HEK293 (cell line): ENCODE data around the gene CASKIN2.
A peak's percentile ranks its signal among the peaks of the same experiment; 100 is the strongest.

ENCODE experiments used
- CTCF ChIA-PET: fragments of 350-600 bp; formaldehyde crosslinking; extraction: SDS; loops from one replicate; lab custom pipeline; 2021; ENCODE audit warnings: antibody characterized with exemption; lab: Yijun Ruan, JAX
- POLR2A ChIA-PET: fragments of 300-600 bp; formaldehyde crosslinking; extraction: SDS; loops from one replicate; lab custom pipeline; 2020; ENCODE audit warnings: antibody characterized with exemption, inconsistent platforms; lab: Yijun Ruan, JAX
- H3K27ac ChIP-seq: fragments of 200-500 bp; sonication (Bioruptor generic); 2 replicates; pipeline ENCODE4 v1.5.1; 2014; ENCODE audit warnings: low read depth, low read length, control low read depth, inconsistent platforms; ENCODE audit errors: extremely low read depth
- H3K36me3 ChIP-seq, 2 experiments: fragments of 200-500 bp in 1 of 2; sonication (Bioruptor generic) in 1 of 2; 1 replicate in 1 of 2; 2 replicates in 1 of 2; pipeline ENCODE4 v1.5.1; 2014 to 2017; ENCODE audit warnings: inconsistent platforms in 2 of 2, low read length in 2 of 2; ENCODE audit not compliant: control insufficient read depth in 2 of 2, insufficient read depth in 1 of 2
- H3K4me1 ChIP-seq: fragments of 200-500 bp; sonication (Bioruptor generic); 2 replicates; pipeline ENCODE4 v1.5.1; 2014; ENCODE audit warnings: mild to moderate bottlenecking, low read length, inconsistent platforms; ENCODE audit not compliant: control insufficient read depth, insufficient read depth
- H3K4me3 ChIP-seq: 2 replicates; pipeline ENCODE4 v1.5.1; 2011; ENCODE audit warnings: low read depth, mild to moderate bottlenecking, control low read depth, low read length, moderate library complexity
- H3K9me3 ChIP-seq: fragments of 200-500 bp; sonication (Bioruptor generic); 2 replicates; pipeline ENCODE4 v1.5.1; 2014; ENCODE audit warnings: low read depth, low read length, inconsistent platforms; ENCODE audit not compliant: control insufficient read depth, insufficient read depth
- GLIS1 ChIP-seq: fragments of 450-650 bp; formaldehyde crosslinking; IDR thresholded peaks from 2 replicates; pipeline ENCODE4 v1.5.1; 2016; ENCODE audit warnings: missing biosample characterization, missing genetic modification characterization
- KLF17 ChIP-seq: fragments of 450-650 bp; formaldehyde crosslinking; IDR thresholded peaks from 2 replicates; pipeline ENCODE4 v1.5.1; 2016; ENCODE audit warnings: missing biosample characterization, missing genetic modification characterization
- TSHZ1 ChIP-seq: fragments of 450-650 bp; formaldehyde crosslinking; IDR thresholded peaks from 2 replicates; pipeline ENCODE4 v1.5.1; 2016; ENCODE audit warnings: missing biosample characterization, missing genetic modification characterization, borderline replicate concordance
- ZBTB48 ChIP-seq: fragments of 450-650 bp; formaldehyde crosslinking; IDR thresholded peaks from 2 replicates; pipeline ENCODE4 v1.5.1; 2016; ENCODE audit warnings: missing biosample characterization, missing genetic modification characterization
- ZFHX2 ChIP-seq: fragments of 450-650 bp; formaldehyde crosslinking; conservative IDR thresholded peaks from 2 replicates; pipeline ENCODE4 v1.5.1; 2016; ENCODE audit warnings: missing biosample characterization, missing genetic modification characterization
- ZIC2 ChIP-seq: fragments of 450-650 bp; formaldehyde crosslinking; IDR thresholded peaks from 2 replicates; pipeline ENCODE4 v1.5.1; 2016; ENCODE audit warnings: missing biosample characterization, missing genetic modification characterization
- ZNF10 ChIP-seq: fragments of 450-650 bp; formaldehyde crosslinking; IDR thresholded peaks from 2 replicates; pipeline ENCODE4 v1.5.1; 2017; ENCODE audit warnings: missing biosample characterization, missing genetic modification characterization
- ZNF266 ChIP-seq: fragments of 450-650 bp; formaldehyde crosslinking; IDR thresholded peaks from 2 replicates; pipeline ENCODE4 v1.5.1; 2016; ENCODE audit warnings: missing biosample characterization, missing genetic modification characterization, low read depth
- ZNF549 ChIP-seq: fragments of 450-650 bp; IDR thresholded peaks from 2 replicates; pipeline ENCODE4 v1.5.1; 2018; ENCODE audit warnings: missing biosample characterization, missing genetic modification characterization, mild to moderate bottlenecking, inconsistent platforms, moderate library complexity
- ZNF558 ChIP-seq: fragments of 450-650 bp; formaldehyde crosslinking; IDR thresholded peaks from 2 replicates; pipeline ENCODE4 v1.5.1; 2016; ENCODE audit warnings: missing biosample characterization, missing genetic modification characterization
- ZNF600 ChIP-seq: fragments of 450-650 bp; formaldehyde crosslinking; IDR thresholded peaks from 2 replicates; pipeline ENCODE4 v1.5.1; 2016; ENCODE audit warnings: missing biosample characterization, missing genetic modification characterization
- ZNF639 ChIP-seq: fragments of 450-650 bp; formaldehyde crosslinking; IDR thresholded peaks from 2 replicates; pipeline ENCODE4 v1.5.1; 2016; ENCODE audit warnings: missing biosample characterization, missing genetic modification characterization
- ZNF664 ChIP-seq: fragments of 450-650 bp; formaldehyde crosslinking; IDR thresholded peaks from 2 replicates; pipeline ENCODE4 v1.5.1; 2016; ENCODE audit warnings: missing biosample characterization, missing genetic modification characterization
- ZNF677 ChIP-seq: fragments of 450-650 bp; IDR thresholded peaks from 2 replicates; pipeline ENCODE4 v1.5.0; 2018; ENCODE audit warnings: missing biosample characterization, mild to moderate bottlenecking, missing genetic modification characterization, moderate library complexity
- ZNF792 ChIP-seq: fragments of 450-650 bp; formaldehyde crosslinking; IDR thresholded peaks from 2 replicates; pipeline ENCODE4 v1.5.1; 2016; ENCODE audit warnings: missing biosample characterization, missing genetic modification characterization
- TF ChIP-seq, protein P1 (sequence below): fragments of 450-650 bp; formaldehyde crosslinking; IDR thresholded peaks from 2 replicates; pipeline ENCODE4 v1.5.1; 2016; ENCODE audit warnings: missing biosample characterization, missing genetic modification characterization
- TF ChIP-seq, protein P2 (sequence below): fragments of 450-650 bp; IDR thresholded peaks from 2 replicates; pipeline ENCODE4 v1.5.1; 2018; ENCODE audit warnings: missing biosample characterization, mild to moderate bottlenecking, missing genetic modification characterization

CASKIN2 gene

GRCh38 chr17:75475851-75476250 is 39.5 kb downstream of the CASKIN2 start:
- Histone ChIP-seq H3K4me1 (peaks cover 2% of the 10 kb centered on the region; the same call in 1 of the 2 replicates), H3K9me3 (no peaks in the 10 kb centered on the region), H3K27ac (no peak overlapping the region), H3K4me3 (no peak overlapping the region), H3K36me3 (peaks cover 0 to 44% of the 10 kb centered on the region in 2 experiments; a peak in 2 of 3 replicates)
- TF ChIP-seq ZBTB48 (no peak), ZNF266 (tag by site-specific recombination) (no peak)
- ChIA-PET POLR2A (interaction anchor here (1.5 kb wide), 1 partner anchor 10 kb away, joined by 5 read pairs; no protein-coding TSS in a partner anchor), CTCF (interaction anchor here (0.7 to 1.2 kb wide), 2 partner anchors 125 to 311 kb away, joined by 3 read pairs; no protein-coding TSS in a partner anchor)

- peak; percentile 81 for TF ChIP-seq GLIS1 (tag by site-specific recombination)
- no peak for TF ChIP-seq ZNF600 (tag by site-specific recombination)
- TF ChIP-seq ZIC2 (tag by site-specific recombination): peak; percentile 54; the same call in 1 of the 2 replicates
- Histone ChIP-seq H3K27ac (no peak overlapping the region), H3K36me3 (peaks cover 0 to 44% of the 10 kb centered on the region in 2 experiments; a peak in 2 of 3 replicates), H3K9me3 (no peaks in the 10 kb centered on the region), H3K4me3 (no peak overlapping the region), H3K4me1 (peaks cover 2% of the 10 kb centered on the region; the same call in 1 of the 2 replicates)
- POLR2A ChIA-PET: interaction anchor here (2.1 kb wide), 1 partner anchor 19 kb away, joined by 5 read pairs; the partner anchor contains the start of gene TMEM94
- CTCF ChIA-PET: interaction anchor here (0.5 to 0.9 kb wide), 2 partner anchors 72 to 126 kb away, joined by 3 read pairs; no protein-coding TSS in a partner anchor
Measured at GRCh38 chr17:75475144-75475835, 40.0 kb downstream of the CASKIN2 start.

DNA sequence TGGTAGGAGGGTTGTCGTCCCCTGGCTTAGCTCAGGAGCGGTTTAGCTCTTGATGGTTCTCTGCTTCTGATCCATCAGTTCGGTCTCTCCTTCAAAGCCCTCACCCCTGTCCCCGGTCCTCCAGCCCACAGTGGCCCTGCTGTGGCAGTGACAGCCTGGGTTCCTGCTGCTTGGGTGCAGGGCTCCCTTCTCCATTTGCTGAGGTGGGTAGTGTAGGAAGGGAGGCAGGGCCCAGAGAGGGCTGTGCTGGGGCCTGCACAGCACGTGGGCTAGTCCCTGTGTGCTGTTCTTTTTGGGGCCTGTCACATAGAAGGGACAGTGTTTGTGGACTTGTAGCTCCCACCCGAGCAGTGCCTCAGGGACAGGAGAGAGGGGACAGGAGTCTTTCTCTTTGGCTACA is 40.6 kb downstream of the CASKIN2 start:
- Histone ChIP-seq H3K36me3 (peaks cover 0 to 44% of the 10 kb centered on the region in 2 experiments; a peak in 2 of 3 replicates), H3K4me1 (peaks cover 2% of the 10 kb centered on the region; the same call in 1 of the 2 replicates), H3K4me3 (no peak overlapping the region), H3K9me3 (no peaks in the 10 kb centered on the region), H3K27ac (no peak overlapping the region)
- no peak for TF ChIP-seq TSHZ1
- TF ChIP-seq ZNF677 (tag by site-specific recombination): peak; percentile 47; the same call in 1 of the 2 replicates
- ChIA-PET POLR2A (interaction anchor here (2.1 kb wide), 1 partner anchor 19 kb away, joined by 5 read pairs; the partner anchor contains the start of gene TMEM94), CTCF (interaction anchor here (0.5 to 0.9 kb wide), 3 partner anchors 71 to 152 kb away, joined by 3 to 4 read pairs (median 3); no protein-coding TSS in a partner anchor)

DNA sequence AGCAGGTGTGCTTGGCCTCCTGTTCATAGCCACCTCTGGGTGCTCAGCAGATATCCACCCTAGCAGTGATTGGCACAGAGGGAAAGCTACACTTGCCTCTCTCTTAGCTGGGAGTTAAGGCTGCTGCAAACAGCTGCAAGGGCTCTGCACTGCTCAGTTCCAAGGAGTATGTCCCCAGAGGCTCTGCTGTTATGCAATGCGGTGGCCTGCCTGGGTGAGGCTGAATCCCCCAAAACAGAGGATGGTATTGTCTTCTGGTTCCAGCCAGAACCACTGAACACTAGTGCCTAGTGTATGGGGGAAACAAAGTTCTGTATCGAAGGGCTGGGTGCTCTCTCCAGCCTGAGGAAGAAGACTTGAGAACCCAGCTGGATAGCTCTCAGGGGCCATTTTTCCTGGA is 42.1 kb downstream of the CASKIN2 start:
- H3K36me3 ChIP-seq: peaks cover 0 to 47% of the 10 kb centered on the region in 2 experiments; a peak in 2 of 3 replicates
- H3K4me1 ChIP-seq: no peaks in the 10 kb centered on the region
- no peaks in the 10 kb centered on the region for H3K9me3 ChIP-seq
- POLR2A ChIA-PET: interaction anchor here (0.6 to 2.1 kb wide), 2 partner anchors 17 to 366 kb away, joined by 3 to 5 read pairs; partner anchors contain the start of gene TMEM94
- CTCF ChIA-PET: interaction anchor here (0.8 to 1.2 kb wide), 2 partner anchors 153 to 161 kb away, joined by 3 read pairs; no protein-coding TSS in a partner anchor
- H3K4me3 ChIP-seq: no peak overlapping the region
- H3K27ac ChIP-seq: no peak overlapping the region
- no peak for TF ChIP-seq ZNF266 (tag by site-specific recombination)
- no peak for TF ChIP-seq ZNF792 (tag by site-specific recombination)
- TF ChIP-seq, protein P1, sequence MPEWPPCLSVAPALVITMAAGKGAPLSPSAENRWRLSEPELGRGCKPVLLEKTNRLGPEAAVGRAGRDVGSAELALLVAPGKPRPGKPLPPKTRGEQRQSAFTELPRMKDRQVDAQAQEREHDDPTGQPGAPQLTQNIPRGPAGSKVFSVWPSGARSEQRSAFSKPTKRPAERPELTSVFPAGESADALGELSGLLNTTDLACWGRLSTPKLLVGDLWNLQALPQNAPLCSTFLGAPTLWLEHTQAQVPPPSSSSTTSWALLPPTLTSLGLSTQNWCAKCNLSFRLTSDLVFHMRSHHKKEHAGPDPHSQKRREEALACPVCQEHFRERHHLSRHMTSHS (tag by site-specific recombination): no peak
- no peak for TF ChIP-seq ZNF639 (tag by site-specific recombination)
- TF ChIP-seq, protein P2, sequence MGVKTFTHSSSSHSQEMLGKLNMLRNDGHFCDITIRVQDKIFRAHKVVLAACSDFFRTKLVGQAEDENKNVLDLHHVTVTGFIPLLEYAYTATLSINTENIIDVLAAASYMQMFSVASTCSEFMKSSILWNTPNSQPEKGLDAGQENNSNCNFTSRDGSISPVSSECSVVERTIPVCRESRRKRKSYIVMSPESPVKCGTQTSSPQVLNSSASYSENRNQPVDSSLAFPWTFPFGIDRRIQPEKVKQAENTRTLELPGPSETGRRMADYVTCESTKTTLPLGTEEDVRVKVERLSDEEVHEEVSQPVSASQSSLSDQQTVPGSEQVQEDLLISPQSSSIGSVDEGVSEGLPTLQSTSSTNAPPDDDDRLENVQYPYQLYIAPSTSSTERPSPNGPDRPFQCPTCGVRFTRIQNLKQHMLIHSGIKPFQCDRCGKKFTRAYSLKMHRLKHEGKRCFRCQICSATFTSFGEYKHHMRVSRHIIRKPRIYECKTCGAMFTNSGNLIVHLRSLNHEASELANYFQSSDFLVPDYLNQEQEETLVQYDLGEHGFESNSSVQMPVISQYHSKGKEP (tag by site-specific recombination): no peak
- TF ChIP-seq ZNF10 (tag by site-specific recombination): no peak
- no peak for TF ChIP-seq ZNF558
- TF ChIP-seq ZNF549: no peak
- TF ChIP-seq ZNF664 (tag by site-specific recombination): no peak
- no peak for TF ChIP-seq ZFHX2
- TF ChIP-seq KLF17 (tag by site-specific recombination): no peak
